DMS 273 treated with DMSO at 0.1 percent for 48 hours (cell line): ENCODE data around the gene COL28A1.

ENCODE experiments used
- DNase-seq: peaks from one replicate; lab custom pipeline; 2025; lab: John Stamatoyannopoulos, UW

COL28A1 gene

DNA sequence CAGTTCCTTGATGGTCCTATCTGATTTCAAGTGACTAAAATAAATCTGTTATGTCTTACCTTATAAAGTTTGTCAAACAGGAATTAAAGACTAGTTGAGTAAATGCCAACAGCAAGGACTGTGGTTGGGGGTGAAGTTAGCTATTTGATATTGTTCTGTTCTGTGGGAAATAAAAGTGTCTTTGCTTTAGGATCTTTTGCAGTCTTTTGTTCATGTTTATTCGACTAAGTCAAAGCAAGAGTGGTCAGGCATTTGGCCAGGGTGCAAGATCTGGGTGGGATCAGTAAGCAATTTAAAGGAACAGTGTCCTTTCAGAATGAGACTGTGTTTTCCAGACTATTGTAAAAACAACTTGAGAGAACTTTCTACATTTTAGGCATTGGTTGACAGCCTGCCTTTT, at the start of gene COL28A1:
Gene COL28A1 (minus strand): TSS at position 183 of the 400 bp plus-strand sequence. CDS start 2,998 bp downstream, outside the sequence.
- no peak for DNase-seq

DNA sequence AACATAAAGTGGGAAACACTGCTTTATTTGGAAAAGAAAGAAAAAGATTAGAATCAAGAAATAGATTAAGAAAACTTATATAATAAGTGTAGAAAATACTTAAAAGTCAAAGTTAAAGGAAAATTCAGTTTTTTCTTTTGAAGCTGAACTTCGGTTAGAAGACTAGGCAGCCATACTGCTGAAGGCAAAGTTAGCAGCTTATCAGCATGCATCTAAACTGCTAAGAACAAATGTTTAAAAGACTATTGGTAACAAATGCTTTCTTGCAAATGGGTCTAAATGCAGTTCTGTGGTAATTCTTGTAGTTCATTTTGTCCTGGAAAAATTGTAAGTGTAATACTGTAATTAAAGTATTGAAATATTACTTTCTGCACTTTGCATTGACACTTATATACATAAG, 49.0 kb upstream of the COL28A1 start:
- no peak for DNase-seq

DNA sequence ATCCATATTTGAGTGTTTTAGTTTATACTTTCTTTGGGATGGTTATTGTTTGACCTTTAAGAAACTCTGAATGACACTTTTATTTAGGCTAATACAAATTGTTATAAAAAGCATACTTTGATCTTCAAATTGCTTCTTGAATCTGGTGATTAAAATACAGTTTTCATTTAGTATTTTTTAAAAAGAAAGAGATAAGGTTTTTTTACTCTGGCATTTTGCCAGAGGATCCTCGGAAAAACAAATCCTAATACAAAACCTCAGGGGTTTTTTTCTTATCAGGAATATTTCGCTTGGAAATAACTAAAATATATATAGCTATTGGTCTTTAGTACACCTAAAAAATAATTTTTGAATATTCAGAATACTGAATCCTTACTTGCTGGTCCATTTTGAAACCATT, 48.1 kb upstream of the COL28A1 start:
- no peak for DNase-seq

DNA sequence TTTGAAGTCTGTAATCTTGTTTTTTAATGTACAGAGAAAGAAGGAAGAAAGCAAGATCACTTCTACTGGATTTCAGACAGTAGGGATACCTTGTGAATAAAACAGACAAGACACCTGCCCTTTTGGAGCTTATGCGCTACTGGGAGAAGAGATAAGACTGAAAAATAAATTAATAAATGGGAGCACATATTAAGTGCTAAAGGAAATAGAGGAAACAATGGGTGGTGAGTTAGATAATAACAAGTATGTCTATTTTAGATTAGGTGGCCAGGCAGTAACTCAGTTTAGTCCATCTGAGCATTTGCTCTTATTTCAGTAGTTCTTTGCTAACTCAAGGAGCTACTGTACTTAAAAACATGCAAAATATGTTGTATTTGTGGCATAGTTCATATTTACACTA, 46.9 kb upstream of the COL28A1 start:
- DNase-seq: no peak

DNA sequence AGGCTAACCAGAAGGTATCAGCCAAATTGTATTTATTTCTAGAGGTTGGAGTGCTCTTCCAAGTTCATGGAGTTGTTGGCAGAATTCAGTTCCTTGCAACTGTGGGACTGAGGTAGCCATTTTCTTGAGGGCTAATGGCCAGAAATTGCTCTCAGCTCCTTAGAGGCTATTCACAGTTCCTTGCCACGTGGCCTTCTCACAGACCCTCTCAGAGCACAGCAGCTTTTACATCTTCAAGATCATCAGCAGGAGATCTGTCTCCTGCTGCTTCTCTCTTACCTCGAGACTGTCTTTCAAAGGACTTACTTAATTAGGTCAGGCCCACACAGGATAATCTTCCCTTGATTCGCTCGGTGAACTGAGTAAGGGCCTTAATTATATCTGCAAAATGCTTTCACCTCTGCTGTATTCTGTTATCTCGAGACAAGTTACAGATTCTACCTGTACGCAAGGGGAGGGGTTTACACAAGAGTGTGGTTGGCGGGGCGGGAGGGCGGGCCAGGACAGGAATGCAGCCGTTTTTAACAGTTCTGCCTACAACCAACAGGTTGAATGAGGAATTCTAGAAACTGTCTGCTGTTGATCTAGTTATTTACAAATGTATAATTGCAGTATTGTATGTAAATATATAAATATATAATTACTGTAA, 46.0 kb upstream of the COL28A1 start:
- no peak for DNase-seq

DNA sequence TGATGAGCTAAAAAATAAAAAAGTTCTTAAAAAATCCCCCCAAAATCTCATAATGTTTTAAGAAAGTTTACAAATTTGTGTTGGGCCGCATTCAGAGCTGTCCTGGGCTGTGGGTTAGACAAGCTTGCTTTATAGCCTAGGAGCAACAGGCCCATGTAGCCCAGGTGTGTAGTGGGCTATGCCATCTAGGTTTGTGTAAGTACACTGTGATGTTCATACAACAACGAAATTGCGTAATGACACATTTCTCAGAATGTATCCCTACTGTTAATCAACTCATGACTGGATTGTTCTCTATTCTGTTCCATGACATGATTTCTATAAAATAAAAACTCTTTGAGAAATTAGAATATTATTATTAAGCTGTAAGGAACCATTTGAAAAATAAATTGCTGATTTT, 44.0 kb upstream of the COL28A1 start:
- no peak for DNase-seq

DNA sequence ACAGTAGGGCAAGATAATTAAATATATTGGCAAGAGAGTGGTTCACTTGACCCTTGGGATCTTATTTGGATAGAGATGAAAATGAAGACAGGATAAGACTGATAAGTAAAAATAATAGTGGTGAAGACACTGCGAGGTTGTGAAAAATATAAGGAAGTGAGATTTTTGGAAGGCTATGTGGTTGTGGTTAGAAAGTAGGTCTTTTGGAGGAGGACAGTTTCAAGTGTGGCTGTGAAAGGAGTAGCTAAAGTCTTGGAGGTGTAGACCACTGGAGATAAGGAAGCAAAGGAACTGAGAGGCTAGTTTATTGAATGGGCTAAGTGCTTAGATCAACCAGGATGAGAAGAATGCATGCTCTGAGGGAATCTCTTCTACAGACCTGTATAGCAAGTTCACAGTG, 42.2 kb upstream of the COL28A1 start:
- no peak for DNase-seq

DNA sequence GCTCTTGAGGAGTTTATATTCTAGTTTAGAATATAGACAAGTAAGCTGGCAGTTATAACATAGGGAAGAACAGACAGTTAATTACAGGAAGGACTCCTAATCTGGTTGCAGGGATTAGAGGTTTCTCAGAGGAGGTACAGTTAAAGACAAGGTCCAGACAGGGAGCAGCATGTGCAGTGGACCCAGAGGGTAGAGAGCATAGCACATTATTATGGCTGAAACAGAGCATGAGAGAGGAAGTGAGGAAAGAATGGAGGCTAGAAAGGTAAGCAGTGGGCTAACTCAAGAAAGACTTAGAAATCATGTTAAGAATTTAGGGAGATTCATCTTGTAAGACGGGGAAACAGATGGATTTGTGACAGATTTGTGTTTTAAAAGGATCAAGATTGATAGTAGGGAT, 40.7 kb upstream of the COL28A1 start:
- no peak for DNase-seq

DNA sequence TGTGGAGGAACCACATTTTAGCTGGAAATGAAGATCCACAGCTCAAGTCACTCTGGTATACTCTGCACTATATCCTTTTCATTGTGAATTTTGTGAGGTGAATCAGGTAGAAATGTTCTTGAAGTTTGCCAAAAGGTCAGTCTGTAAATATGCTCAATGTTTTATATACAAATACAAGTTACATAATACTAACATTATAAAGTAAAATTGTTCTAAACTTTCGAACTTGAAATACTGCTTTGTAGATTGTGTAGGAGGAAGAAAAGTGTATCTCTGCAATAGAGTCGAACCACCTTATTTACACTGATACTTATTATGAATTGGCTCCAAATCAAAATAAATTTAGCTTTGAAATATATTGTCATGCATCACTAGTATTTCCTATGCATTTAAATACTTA, 38.0 kb upstream of the COL28A1 start:
- DNase-seq: no peak

DNA sequence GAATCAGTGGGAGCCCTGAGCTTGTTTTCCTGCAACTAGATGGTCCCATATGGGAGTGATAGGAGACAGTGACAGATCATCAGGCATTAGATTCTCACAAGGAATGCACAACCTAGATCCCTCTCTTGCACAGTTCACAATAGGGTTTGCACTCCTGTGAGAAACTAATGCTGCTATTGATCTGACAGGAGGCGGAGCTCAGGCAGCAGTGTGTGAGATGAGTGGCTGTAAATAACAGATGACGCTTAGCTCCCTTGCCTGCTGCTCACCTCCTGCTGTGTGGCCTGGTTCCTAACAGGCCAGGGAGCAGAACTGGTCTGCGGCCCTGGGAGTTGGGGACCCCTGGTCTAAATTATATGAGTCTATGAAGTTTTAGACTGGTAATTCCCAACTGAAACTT, 34.9 kb upstream of the COL28A1 start:
- DNase-seq: no peak

DNA sequence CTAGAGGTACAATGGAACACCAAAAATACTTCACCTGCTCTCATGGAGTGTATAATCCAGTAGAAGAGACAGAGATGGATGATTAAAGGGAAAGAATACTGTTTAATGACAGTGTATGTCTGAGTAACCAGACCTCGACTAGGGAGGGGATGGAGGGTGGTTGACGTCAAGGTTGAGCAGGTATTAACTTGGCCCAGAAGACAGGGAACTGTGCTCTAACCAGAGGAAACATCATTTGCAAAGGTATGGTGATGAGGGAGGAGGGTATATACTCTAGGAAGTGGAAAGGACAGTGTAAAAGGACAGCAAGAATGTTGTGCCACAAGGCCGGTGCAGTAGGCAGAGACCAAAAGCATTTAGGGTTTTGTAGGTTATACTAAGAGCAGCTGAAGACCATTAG, 33.9 kb upstream of the COL28A1 start:
- DNase-seq: no peak

DNA sequence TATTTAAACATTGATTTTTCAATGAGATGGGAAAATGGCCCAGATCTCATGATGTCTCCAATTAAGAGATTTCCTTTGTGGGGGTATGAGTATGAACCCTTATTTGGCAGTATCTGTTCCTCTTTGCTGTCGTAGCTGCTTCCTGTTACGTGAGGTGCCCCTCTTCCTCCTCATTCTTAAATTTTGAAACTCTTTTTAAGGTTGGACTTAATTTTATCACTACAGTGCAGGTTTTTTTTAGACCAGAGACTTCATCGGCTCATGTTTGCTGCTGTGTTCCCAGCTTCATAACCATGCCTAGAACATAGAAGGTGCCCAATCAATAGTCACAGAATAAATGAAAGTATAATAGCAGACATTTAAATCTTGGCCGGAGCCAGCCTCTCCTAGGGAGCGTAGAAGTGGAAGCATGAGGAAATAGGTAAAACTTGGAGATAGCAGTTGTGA, 33.4 kb upstream of the COL28A1 start:
- DNase-seq: no peak

DNA sequence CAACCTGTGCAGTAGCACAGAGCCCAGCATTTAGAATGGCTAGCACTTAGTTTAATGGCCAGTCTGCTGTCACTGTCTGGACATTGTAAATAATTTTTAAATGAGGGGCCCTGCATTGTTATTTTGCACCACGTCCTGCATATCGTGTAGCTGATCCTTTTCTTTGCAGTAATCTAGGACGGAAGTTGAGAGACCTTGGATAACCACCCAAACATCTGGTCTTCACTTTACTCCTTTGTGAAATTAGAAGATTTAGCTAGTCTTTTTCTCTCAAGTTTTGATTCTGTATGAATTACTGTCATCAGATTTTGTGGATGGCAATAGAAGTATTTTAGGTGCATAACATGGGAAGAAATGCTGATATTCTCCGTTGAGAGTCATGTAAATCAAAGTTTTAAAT, 32.9 kb upstream of the COL28A1 start:
- DNase-seq: no peak

DNA sequence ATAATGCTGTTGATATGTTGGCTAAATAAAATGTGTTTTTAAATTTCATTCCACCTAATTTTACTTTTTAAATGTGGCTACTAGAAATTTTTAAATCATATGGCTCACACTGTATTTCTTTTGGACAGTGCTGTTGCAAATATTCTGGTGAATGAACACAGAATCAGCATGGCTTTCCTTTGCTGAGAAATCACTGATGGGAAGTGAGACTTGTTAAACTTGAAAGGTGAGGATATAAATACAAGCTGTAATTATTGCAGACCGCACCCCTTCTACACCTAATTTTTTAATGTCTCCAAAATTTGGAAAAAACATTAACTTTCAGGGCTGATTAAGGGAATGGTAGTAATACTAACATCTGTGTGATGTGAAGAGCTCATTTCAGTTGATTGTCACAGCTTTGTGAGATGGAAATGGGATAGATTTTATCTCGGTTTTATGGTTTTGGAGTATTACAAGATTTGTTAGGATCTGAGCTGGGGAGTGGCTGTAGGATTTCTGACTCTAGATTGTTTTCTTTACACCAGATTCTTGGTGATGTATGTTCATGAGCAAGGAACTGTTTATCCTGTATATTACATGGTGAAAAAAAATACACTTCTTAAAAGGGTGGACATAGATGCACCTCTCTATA, 32.3 kb upstream of the COL28A1 start:
- no peak for DNase-seq

DNA sequence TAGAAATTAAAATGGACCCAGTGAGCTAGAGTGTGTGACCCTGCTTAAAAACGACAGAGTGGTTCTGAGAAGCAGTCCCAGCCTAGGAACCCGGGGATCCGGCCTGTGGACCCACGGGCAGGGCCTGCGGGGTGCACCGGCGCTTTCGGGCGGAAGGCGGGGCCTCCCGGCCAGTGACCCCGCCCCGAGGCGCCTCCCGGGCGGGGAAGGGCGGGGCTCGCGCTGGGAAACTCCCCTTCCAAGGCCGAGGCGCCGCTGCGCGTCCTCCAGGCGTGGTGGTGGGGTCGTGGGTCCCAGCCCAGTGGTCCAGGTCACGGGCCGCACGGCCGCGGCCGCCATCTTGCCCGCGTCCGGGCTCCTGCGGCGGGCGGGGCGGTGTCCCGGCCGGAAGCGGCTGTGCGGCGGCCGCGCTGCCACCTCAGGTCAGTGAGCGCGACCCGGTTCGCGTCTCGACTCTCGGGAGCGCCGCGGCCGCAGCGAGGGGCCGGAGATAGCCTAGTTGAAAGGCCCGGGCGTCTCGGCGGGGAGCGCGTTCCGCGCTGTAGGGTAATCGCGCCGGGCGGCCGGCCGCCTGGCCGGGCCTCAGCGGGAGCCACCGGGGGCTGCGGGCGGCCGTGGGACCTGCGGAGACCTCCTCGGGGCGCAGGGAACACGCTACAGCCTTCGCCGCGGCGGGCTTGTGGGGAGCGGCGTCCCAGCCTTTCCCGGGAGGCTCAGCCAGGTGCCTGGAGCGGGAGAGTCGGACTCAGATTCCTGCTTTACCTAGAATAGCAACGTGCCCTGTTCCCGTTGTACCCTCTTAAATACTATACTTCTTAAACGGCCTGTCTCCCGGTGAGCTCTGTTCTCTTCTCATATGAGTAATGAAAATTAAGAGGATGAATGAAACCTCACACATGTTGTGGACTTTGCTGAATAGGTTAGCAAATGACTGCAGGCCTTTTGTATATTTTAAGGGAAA, 31.3 kb upstream of the COL28A1 start, which contains the start of gene MIOS:
Gene MIOS (plus strand): TSS at position 234 of the 961 bp plus-strand sequence. CDS start 5,592 bp downstream, outside the sequence.
- DNase-seq: peak; percentile 50

DNA sequence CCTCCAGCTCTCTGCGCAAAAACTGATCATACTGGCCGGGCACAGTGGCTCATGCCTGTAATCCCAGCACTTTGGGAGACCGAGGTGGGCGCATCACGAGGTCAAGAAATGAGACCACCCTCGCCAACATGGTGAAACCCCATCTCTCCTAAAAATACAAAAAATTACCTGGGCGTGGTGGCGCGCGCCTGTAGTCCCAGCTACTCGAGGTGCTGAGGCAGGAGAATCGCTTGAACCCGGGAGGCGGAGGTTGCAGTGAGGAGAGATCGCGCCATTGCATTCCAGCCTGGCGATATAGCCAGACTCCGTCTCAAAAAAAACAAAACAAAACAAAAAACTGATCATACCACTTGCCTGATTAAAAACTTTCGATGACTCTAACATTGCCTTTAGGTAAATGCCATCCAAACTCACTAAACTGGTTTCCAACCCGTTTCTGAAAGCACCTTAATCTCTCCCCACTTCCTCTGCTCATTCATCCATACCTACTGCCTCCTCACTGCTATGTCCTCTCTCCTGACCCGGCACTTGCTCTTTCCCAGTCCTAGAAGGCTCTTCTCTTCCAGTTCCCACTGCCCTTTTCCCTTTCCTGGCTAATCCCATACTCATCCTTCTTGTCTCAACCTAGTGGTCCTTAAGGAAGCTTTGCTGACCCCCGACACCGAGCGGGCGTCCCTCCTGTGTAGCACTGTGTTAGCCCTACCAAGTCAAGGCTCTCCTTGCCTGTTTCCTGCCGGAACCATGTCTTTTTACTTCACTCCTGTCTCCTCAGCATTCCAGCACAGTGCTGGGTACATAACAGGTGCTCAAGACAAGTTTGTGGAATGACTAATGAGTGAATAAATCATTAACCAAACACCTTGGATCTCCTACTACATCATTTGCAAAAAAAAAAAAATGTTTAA, 30.3 kb upstream of the COL28A1 start:
- no peak for DNase-seq

DNA sequence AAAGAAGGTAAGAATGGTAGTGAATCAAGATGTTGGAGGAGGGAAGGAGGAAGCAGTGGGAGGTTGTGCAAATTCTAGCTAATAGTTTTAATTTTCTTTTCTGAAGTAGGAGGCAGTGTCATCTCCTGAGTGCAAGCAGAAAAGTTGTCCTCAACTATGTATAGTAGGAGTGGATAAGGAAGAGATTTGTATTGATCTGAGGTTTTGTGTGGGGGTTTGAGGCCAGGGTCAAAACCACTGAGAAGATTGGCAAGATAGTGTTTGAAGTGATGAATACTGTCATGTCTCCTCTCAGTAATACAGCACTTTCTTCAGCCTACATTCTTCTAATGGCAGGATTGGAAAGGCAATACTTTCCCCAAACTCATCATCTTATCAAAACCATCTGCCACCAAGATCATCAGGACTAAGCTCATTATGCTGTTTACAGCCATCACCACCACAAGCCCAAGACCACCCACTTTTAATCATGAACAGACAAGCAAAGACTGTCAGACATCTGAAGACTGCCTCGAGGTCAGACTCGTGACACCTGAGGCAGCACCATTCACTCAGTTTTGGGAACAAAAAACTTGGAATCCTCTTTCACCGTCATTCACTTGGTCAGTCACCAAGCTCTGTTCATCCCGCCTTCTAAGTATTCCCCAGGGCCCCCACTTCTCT, 29.5 kb upstream of the COL28A1 start:
- DNase-seq: no peak

DNA sequence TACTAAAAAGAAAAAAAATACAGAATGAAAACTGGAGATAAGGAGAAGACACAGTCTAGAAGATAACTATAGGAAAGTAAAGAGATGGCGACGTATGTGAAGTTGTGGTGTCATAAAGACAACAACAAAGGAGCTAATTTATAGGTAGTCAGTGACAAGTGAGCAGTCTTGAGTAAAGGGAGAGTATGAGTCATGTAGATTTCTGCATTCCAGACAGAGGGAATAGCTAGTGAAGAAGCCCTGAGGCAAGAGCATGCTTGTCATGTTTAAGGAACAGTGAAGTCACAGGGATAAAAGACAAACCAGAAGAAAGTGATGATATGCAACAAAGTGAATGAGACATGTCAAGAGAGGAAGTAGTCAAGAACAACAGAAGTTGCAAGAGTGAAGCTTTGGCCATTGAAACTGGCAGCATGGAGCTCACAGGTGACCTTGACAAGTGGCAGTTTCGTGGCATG, 28.7 kb upstream of the COL28A1 start:
- DNase-seq: no peak

DNA sequence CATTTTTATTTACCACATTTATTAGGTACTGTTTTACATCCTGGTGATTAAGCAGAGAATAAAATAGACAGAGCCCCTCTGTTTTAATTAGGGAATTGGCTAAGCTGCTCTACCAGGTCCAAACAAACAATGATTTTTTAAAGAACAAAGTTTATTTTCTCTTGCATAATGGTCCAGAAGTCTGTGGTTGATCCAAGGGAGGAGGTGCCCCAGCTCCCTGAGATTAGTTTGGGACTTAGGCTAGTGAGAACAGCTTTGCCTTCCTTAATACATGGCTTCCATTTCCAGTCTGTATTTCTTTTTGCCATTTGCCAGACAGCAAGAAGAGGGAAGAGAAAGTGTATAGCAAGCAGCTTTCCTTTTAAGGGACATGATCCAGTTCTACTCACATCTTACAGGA, 28.1 kb upstream of the COL28A1 start:
- no peak for DNase-seq

DNA sequence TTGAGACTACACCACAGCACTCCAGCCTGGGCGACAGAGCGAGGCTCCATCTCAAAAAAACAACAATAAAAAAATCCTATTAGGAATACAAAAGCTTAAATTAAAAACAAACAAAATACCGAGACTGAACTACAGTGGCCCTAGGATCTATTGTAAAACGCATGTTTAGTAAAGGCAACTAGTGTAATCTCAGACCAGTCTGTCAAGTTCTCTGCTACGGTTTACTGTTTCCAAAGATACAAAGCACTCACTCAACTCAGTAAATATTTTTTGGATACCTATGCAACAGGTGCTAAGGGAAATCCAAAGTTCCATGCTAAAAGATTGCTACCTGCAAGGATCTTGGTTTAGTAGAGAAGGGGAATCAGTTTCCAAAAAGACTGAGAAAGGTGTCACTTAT, 27.6 kb upstream of the COL28A1 start:
- DNase-seq: no peak

DNA sequence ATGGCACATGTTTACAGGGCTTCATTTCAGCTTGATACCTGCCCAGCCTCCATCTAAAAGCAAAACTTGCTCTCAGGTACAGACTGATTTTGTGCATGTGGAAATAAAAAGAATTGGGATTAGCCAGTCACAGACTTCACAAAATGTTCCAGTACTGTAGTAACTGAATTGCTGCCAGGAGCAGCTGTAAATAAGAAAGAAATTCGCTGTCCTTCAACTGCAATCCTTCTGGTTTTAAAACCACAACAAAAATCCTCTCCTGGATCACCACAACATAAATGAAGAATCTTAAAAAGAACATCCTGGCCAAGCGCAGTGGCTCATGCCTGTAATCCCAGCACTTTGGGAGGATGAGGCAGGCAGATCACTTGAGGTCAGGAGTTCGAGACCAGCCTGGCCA, 27.1 kb upstream of the COL28A1 start:
- no peak for DNase-seq
